ENCODE data around the gene MAPK1IP1L.

Gene MAPK1IP1L

GRCh38 chr14:55098561-55098898 lies 47.1 kb downstream of the MAPK1IP1L start:
- no peak for FAIRE-seq

GRCh38 chr14:55099756-55100155 lies 48.3 kb downstream of the MAPK1IP1L start:
- FAIRE-seq: no peak

GRCh38 chr14:55101698-55102097 lies 50.3 kb downstream of the MAPK1IP1L start:
- no peak for FAIRE-seq

GRCh38 chr14:55102141-55102621 lies 50.7 kb downstream of the MAPK1IP1L start:
- peak; percentile 54 for FAIRE-seq

GRCh38 chr14:55103005-55103640 lies 51.7 kb downstream of the MAPK1IP1L start:
- peak; percentile 89 for FAIRE-seq

- FAIRE-seq: no peak
Measured at GRCh38 chr14:55103971-55104954, 52.8 kb downstream of the MAPK1IP1L start.

- no peak for FAIRE-seq
Measured at GRCh38 chr14:55105991-55106390, 54.5 kb downstream of the MAPK1IP1L start.

- peak; percentile 36 for FAIRE-seq
Measured at GRCh38 chr14:55107766-55108554, 56.5 kb downstream of the MAPK1IP1L start.

GRCh38 chr14:55109836-55110235 lies 58.4 kb downstream of the MAPK1IP1L start:
- no peak for FAIRE-seq

GRCh38 chr14:55111122-55111708 lies 59.8 kb downstream of the MAPK1IP1L start:
- no peak for FAIRE-seq

GRCh38 chr14:55114720-55115119 lies 63.3 kb downstream of the MAPK1IP1L start:
- no peak for FAIRE-seq

GRCh38 chr14:55115460-55115859 lies 64.0 kb downstream of the MAPK1IP1L start:
- FAIRE-seq: no peak

- no peak for FAIRE-seq
Measured at GRCh38 chr14:55115861-55116245, 64.4 kb downstream of the MAPK1IP1L start.

GRCh38 chr14:55116246-55117030 lies 65.0 kb downstream of the MAPK1IP1L start:
- FAIRE-seq: no peak

GRCh38 chr14:55117803-55118441 lies 66.5 kb downstream of the MAPK1IP1L start:
- no peak for FAIRE-seq

- no peak for FAIRE-seq
Measured at GRCh38 chr14:55118761-55119160, 67.3 kb downstream of the MAPK1IP1L start.

All from G401.6 (cell line).